SIG-M5 treated with dmso at 0.1 percent for 504 hours (cell line): ENCODE data around the gene EIF2S2.

Source experiments
- DNase-seq: peaks from one replicate; lab custom pipeline; 2025; ENCODE audit not compliant: unreplicated experiment; lab: John Stamatoyannopoulos, UW

EIF2S2 gene

DNA sequence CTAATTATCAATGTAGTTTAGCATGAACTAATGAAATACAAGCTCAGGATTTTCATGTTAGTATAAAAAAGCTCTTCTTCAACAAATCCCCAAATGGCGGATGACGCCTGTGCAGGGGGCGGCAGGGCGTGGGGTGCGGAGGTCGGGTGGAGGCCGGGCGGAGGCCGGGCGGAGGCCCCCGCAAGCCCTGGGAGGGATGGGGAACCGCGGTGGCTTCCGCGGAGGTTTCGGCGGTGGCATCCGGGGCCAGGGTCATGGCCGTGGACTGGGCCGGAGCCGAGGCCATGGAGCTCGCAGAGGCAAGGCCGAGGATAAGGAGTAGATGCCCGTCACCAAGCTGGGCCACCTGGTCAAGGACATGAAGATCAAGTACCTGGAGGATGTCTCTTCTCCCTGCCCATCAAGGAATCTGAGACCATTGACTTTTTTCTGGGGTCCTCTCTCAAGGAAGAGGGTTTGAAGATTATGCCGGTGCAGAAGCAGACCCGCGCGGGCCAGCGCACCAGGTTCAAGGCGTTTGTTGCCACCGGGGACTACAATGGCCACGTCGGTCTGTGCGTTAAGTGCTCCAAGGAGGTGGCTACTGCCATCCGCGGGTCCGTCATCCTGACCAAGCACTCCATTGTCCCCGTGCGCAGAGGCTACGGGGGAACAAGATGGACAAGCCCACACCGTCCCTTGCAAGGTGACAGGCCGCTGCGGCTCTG, 10.4 kb upstream of the EIF2S2 start:
- no peak for DNase-seq

DNA sequence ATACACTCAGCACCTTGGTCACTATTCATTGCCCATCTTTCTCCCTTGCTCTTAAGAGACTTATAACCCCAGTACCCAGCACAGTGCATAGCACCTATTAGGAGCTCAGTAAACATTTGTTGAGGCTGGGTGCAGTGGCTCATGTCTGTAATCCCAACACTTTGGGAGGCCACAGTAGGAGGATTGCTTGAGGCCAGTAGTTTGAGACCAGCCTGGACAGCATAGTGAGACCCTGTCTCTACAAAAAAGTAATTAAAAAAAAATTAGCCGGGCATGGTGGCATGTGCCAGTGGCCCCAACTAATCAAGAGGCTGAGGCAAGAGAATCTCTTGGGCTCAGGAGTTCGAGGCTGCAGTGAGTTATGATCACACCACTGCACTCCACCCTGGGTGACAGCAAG, 8.2 kb upstream of the EIF2S2 start:
- no peak for DNase-seq

DNA sequence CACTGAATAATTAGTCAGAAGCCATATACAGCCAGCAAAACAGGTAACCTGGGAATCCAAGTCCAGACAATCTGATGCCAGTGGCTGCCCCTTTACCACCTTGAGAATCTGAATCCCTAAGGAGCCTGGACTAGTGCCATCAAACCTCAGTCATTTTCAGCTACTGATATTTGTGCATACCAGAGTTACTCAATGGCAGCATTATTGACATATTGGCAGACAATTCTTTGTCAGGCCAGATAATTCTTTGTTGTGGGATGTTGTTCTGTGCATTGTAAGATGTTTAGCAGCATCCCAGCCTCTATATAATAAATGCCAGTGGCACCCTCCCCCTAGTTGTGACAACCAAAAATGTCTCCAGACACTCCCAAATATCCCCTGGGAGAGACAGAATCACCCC, 3.2 kb upstream of the EIF2S2 start:
- DNase-seq, result no peak

DNA sequence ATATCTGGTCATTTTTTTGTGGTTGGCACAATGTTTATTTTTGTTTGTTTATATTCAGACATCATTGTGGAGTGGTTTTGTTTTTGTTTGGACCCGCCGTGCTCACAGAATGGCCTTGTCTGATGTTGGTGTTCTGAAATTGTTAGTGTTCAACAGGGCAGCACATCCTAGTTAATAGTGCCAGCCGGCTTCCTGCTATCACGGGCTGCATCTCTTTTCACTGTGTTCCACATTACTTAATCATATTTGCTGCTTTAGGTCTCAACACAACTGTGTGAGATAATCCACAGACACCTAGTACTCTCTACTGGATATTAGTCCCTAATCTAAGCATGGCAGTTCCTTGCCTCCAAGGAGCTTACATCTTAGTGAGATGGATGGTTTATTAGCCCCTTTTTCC, 2.8 kb upstream of the EIF2S2 start:
- DNase-seq, result no peak

DNA sequence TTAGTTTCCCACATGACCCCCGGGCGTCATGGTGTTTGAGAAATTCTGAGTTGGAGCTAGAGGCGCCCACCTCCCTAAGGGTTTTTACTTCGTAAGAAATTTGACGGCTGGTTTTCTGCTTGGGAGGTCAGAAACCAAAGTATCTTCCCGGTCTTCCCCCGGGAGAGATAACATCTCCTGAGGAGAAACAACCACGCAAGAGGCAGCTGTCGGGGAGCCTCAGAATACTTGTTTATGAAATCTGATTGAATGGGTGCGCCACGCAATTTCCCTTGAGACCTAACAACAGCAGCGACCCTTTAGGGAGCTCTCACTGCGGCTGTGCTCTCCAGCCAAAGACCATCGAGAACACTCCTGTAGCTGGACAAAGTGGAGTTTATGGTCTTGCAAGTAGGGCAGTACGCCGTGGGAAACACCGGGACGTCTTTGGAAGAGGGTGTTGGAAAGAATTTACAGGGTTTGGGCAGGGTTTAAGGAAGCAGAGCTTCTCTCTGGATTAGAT, 608 bp upstream of the EIF2S2 start:
- peak; percentile 54 for DNase-seq

DNA sequence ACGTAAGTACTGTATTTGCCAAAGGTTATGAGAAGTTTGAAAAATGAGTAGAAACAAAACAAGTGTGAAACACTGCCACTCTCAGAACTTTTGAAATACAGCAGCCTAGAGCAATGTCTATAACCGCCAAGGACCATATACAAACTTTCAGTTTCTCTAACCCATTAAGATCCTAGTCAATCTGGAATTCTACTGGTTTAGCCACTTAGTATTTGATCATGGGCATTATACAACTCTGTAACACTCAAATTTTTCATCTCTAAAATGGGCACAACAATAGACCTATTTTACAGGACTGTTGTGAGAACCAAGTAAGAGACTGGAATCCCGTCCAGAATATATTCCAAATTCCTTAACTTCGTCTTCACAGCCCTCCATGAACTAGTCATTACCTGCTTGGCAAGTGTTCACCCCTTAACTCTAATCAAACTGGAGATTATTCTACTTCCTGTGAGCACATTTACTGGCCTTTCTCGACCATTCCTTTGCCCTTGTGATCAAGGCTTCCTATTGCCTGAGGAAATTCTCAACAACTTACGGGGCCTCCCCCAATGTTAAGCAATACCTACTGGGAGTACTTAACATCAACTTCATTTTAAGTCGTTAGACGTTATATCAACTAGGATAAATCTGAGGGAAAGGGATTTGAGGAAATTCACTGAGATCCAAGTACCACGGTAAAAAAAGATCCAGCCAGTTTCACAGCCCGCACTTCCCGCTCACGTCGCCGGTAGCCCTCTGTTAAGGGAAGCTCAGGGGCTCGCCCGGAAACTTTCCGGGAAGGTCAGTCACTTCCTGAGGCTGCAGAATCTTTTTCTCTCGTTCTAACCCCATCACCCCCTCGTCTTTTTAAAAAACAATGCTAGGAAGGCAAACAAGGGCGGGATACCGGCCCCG, 1.1 kb downstream of the EIF2S2 start:
- peak; percentile 73 for DNase-seq

DNA sequence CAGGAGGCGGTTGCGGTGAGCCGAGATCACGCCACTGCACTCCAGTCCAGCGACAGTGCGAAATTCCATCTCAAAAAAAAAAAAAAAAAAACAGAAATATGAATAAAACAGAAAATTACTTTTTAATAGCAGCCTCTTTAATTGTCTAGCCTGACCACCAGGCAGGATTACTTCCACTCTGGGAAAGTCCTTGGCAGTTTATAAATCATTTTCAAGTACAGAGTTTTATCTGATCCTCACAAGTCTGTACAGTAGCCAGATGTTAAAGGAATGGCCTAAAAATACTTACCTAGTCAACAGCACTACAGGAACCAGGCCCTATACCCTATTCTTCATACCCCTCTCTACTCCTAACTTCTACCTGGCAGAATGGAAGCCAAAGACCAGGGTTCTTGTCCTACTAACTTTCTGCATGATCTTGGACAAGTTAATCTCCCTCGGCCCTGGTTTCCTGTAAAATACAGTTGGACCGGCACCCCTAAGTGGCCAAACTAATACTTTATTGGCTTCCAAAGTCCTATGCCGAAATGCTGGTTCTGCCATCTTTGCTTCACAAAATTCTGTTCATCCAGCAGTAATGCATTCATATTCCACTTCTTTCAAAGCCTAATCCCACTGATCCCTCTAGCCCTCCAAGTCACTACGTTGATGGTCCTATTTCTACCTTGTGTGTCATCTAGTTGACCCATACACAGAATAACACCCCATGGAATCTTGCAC, 1.9 kb downstream of the EIF2S2 start:
- no peak for DNase-seq

DNA sequence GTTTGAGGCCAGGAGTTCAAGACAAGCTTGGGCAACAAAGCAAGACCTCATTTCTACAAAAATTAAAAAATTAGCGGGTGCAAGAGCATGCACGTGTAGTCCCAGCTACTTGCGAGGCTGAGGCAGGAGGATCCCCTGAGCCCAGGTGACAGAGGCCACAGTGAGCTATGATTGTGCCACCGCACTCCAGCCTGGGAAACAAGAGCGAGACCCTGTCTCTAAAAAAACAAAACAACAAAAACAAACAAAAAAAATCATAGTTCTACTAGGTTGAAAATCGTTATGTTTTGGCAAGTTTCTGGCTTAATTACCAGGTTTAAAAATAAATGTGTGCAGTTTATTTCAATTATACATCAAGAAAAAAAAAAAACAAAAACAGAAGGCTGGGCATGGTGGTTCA, 2.6 kb downstream of the EIF2S2 start:
- no peak for DNase-seq

DNA sequence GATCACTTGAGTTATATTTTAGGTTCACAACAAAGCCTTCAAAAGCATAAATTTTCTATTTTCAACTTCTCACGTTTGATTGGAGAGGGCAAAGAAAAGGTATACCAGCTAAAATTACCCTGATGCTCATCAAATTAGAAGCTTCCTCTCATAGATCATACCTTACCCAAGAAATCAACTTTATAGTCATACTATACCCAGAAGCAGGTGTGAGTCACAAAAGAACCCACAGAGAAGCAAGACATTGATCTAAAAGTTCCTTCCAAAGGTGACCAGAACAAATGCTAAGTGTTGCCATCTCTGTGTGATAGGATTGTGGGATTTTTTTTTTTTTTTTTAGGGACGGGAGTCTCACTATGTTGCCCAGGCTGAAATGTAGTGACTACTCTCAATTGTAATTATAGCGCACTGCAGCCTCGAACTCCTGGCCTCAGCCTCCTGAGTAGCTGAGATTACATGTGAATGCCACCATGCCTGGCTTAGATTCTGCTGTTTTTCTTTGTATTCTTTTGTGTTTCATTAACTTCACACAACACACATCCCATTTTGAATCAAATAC, 3.3 kb downstream of the EIF2S2 start:
- DNase-seq, result no peak

DNA sequence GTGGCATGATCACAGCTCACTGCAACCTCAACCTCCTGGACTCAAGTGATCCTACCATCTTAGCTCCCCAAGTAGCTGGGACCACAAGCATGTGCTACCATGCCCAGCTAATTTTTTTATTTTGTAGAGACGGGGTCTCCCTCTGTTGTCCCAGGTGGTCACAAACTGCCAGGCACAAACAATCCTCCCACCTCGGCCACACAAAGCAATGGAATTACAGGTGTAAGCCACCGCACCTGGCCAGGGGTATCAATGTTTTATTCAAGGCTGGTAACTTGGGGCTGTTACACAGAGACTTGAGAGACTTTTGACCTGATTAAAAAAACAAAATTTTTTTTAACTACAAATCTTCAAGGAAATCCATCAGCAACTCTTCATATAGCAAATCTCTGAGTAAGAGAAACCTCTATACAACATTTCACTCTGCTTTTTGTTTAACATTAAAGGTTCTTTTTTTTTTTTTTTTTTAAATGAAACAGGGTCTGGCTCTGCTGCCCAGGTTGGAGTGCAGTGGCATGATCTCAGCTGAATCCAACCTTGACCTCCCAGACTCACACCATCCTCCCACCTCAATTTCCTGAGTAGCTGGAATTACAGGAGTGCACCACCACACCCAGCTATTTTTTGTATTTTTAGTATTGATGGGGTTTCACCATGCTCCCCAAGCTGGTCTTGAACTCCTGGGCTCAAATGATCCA, 5.9 kb downstream of the EIF2S2 start:
- no peak for DNase-seq

DNA sequence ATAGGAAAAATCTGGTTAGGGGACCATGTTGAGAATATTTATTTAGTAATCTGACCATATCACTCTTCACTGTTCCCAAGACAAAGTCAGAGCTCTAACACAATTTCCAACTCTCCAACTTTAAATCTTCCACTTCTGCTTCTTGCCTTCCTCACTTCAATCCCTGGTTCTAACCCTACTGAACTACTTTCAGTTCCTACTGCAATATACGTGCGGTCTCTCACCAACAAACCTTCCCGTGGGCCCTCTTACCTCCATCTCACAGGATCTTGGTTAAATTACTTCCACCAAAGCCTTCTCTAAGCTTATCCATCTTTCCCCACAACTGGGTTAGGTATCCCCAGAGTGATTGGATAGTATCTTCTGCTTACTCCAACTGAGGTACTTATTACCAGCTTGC, 8.0 kb downstream of the EIF2S2 start:
- DNase-seq, result peak; percentile 74

DNA sequence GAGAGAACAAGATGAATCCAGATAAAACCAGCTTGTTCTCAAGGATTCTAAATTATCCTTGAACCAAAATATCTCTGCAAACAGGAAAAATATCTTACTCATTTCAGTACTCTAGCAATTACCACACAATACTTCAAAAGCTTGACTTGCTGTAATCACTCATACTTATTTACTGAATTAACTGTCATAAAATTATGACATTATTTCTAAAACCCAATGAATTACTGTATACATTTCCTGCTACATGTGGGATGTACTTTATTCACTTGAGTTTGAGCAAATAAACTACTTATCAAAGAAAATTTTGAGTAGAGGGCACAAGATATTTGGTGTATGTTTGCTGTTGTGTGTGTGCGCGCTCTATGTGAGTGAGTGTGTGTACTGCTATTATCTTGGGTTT, 9.7 kb downstream of the EIF2S2 start:
- DNase-seq, result no peak

DNA sequence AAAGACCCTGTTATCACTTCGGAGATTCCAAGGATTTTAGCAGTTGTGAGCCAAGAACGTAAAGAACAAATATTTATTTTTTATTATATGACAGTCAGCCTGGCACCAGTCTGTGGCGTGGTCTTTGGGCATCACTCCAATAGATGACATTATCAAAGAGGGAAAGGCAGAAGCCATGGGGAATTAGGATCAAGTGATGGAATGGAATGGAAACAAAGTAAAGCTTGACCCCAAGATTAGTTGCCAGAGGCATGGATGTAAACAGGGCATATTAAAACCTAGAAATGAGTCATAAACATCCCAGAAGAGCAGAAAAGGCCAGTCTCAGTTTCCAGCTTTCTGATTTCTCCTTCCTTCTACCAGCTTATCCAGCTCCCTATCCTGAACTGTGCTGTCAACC, 11.5 kb downstream of the EIF2S2 start:
- no peak for DNase-seq

DNA sequence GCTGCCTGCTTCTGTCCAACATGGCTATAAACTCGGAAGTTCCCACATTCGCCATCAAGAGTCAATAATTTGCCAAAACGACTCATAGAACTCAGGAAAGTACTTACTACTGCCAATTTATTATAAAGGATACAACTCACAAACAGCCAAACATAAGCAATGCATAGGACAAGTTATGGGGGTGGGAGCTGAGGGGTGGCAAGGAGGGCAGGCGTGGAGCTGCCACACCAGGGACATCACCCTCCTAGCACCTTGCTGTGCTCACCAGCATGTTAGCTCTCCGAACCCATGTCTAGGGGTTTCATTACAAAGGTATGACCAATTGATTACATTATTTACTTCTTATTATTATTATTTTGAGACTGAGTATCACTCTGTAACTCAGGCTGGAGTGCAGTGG, 12.4 kb downstream of the EIF2S2 start:
- DNase-seq, result no peak

DNA sequence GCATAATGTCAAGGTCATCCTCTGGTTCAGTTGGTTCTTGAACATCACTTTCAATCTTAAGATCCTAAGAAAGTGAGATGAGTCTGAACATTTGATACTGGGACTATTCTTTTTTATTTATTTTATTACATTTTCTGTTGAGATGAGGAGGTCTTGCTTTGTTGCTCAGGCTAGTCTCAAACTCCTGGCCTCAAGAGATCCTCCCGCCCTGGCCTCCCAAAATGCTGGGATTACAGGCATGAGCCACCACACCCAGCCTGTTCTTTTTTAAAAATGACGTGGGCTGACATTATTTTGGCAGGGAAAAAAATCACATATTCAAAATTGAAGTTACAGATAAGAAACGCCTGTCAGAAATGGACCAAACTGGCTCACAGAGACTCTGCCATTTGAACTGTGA, 13.5 kb downstream of the EIF2S2 start:
- no peak for DNase-seq

DNA sequence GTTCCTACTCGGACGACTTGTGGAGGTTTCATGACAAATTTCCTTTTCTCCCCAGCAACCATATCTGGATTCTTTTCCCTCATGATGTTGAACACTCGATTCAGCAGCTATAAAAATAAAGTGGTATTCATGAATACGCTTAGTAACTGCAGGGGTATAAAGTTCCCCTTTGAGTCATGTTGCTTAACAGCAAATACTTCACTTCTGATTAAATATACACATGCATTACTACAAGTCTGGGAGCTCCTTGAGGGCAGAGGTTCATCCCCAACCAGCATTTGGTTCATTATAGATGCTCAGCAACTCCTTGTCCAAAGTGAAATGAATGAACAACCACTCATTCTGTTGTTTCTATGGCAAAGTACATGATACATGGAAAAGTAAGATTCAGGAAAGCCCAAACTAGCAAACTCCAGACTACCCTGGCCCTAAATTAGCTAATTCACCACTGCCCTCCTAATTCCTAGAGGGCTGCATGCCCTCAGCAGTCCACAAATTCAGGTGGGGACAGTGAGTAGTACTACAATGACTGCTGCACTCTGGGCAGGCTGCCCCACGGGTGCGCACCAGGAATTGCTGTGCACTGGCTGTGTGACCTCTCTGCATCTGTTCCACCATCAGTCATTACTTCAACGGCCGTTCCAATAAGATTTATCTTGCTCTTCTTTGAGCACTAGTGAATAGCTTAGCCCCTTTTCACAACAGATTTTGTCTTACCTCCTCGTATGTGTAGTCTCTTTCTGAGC, 15.2 kb downstream of the EIF2S2 start:
- DNase-seq, result no peak

DNA sequence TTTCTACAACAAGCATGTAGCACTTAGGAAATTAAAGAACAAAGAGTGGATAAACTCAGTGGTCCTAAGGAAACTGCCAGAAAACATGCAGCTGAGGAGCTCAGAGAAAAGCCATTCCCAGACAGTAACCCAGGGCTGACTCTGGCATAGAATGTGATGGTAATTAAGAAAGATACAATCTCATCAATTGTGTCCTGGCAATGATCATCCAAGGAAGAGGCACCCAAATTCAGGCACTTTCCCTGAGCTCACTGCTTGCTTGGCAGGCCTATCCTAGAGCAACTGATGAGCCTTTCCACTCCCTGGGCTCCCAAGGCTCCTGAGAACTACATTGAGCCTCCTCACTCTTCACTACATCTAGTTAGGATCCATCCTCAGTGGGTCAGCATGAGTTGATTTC, 16.2 kb downstream of the EIF2S2 start:
- no peak for DNase-seq

DNA sequence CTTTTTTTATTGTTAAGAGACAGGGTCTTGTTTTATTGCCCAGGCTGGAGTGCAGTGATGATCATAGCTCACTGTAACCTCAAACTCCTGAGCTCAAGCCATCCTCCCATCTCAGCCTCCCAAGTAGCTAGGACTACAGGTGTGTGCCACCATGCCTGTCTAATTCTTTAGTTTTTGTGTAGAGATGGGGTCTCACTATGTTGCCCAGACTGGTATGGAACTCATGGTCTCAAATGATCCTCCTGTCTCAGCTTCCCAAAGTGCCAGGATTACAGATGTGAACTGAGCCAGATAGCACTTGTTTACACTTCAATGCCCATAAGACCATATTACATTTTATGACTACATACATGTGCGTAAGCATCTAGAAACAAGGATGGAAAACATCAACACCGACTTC, 18.1 kb downstream of the EIF2S2 start:
- no peak for DNase-seq

DNA sequence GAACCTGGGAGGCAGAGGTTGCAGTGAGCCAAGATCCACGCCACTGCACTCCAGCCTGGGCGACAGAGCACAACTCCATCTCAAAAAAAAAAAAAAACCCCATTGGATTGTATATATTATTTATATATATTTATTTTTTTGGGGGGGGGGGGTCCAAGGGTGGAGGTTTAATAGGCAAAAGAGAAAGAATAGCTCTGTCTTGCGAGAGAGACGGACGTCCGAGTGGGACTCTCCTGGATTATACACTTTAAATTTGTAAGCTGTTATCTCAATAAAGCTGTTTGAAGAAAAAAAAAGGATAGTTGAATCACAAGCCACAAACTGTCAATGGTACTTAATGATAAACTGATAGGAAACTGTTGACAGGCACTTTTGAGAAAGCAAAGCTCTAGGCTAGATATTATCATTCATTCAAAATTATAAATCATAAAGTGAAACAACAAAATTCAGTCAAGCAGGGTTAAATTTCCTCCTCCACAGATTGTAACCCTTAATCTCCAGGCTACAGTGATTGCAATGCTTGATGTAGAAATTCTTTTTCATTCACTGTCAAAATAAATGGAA, 20.3 kb downstream of the EIF2S2 start:
- no peak for DNase-seq

DNA sequence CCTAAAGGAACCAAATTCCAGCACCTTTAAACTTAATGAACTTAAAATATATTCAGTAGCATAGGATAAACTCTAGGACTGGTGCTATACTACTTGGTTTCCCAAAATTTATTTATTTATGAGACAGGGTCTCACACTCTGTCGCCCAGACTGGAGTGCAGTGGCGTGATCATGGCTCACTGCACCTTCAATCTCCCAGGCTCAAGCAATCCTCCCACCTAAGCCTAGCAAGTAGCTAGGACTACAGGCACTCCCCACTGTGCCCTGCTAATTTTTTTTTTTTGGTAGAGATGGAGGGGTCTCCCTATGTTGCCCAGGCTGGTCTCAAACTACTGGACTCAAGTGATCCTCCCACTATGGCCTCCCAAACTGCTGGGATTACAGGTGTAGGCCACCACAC, 21.4 kb downstream of the EIF2S2 start:
- no peak for DNase-seq
